ENCODE data around the gene PRPF40A. TPM values are rescaled to one million over a fixed set of nuclear protein-coding genes. Genes with fewer than 3 reads are reported as not detected.

The PRPF40A gene
- total and polyA plus RNA-seq, 2 of the 13 experiments (the other 11 are each of a cell fraction or from before 2014, with no cell fraction given) = 146 to 207 TPM

- TF ChIP-seq TFDP1 (CRISPR knock-in tag; IDR thresholded peaks at IDR 0.05; ENCODE audit: borderline replicate concordance) (no peak; the same call in none of the 2 replicates), SP1 (IDR thresholded peaks at IDR 0.05) (no peak), SP1 (CRISPR knock-in tag; IDR thresholded peaks at IDR 0.05) (peak; percentile 70), MED13 (CRISPR knock-in tag; IDR thresholded peaks at IDR 0.05) (no peak), STAG1 (CRISPR knock-in tag; IDR thresholded peaks at IDR 0.05) (no peak), ZFP41 (CRISPR knock-in tag; IDR thresholded peaks at IDR 0.05; ENCODE audit: borderline replicate concordance) (no peak), ZNF724P (CRISPR knock-in tag; IDR thresholded peaks at IDR 0.05; ENCODE audit: borderline replicate concordance) (peak; percentile 72; the same call in 1 of the 2 replicates), ZNF180 (CRISPR knock-in tag; IDR thresholded peaks at IDR 0.05; ENCODE audit: borderline replicate concordance, low read depth) (no peak), DR1 (CRISPR knock-in tag; IDR thresholded peaks at IDR 0.05) (peak; percentile 76), NFRKB (IDR thresholded peaks at IDR 0.05) (no peak; the same call in 1 of the 2 replicates), ZFP62 (CRISPR knock-in tag; IDR thresholded peaks at IDR 0.05) (no peak), TAF1 (CRISPR knock-in tag; IDR thresholded peaks at IDR 0.05) (peak; percentile 94), MTERF4 (CRISPR knock-in tag; IDR thresholded peaks at IDR 0.05) (peak; percentile 76; the same call in 1 of the 2 replicates), ZNF337 (CRISPR knock-in tag; IDR thresholded peaks at IDR 0.05; ENCODE audit: borderline replicate concordance, low read depth) (peak; percentile 77; the same call in 1 of the 2 replicates), ZNF232 (CRISPR knock-in tag; IDR thresholded peaks at IDR 0.05; ENCODE audit: borderline replicate concordance) (peak; percentile 65), ZBTB49 (CRISPR knock-in tag; IDR thresholded peaks at IDR 0.05; ENCODE audit: borderline replicate concordance) (0 out of 2 replicates have a peak, but pooled peaks have one; percentile 22), E2F5 (CRISPR knock-in tag; conservative IDR thresholded peaks at IDR 0.05) (no peak), ZNF460 (CRISPR knock-in tag; IDR thresholded peaks at IDR 0.05; ENCODE audit: borderline replicate concordance) (no peak; the same call in 1 of the 2 replicates), ATF7 (IDR thresholded peaks at IDR 0.05) (no peak), ATF7 (CRISPR knock-in tag; IDR thresholded peaks at IDR 0.05) (peak; percentile 83; the same call in 1 of the 2 replicates), ZFP1 (CRISPR knock-in tag; IDR thresholded peaks at IDR 0.05) (no peak), TCF7L2 (IDR thresholded peaks at IDR 0.05; ENCODE audit: low read depth, low read length) (no peak), IRF9 (CRISPR knock-in tag; IDR thresholded peaks at IDR 0.05; ENCODE audit: borderline replicate concordance) (peak; percentile 94), ZNF776 (CRISPR knock-in tag; IDR thresholded peaks at IDR 0.05) (no peak; the same call in 1 of the 2 replicates)
Measured at GRCh38 chr2:152717228-152718075, at the start of gene PRPF40A (continued).

Measured in HepG2 (cell line).